Activated CD4-positive, alpha-beta T cell treated with anti-CD3 and anti-CD28 coated beads, Interleukin-2, amount 50 U/mL, for 16 hours (primary cell): Measurements from ENCODE around the gene CSPG4.
A peak's percentile ranks its signal among the peaks of the same experiment; 100 is the strongest.
"Not testable (repeated sequence)": the region's sequence is repeated elsewhere in the genome, so short reads cannot be mapped to it uniquely, and the experiment has no call there.

ENCODE experiments used
- DNase-seq: peaks from one replicate; pipeline ENCODE4 v3.0.0-alpha.2; 2020

Gene CSPG4

DNA sequence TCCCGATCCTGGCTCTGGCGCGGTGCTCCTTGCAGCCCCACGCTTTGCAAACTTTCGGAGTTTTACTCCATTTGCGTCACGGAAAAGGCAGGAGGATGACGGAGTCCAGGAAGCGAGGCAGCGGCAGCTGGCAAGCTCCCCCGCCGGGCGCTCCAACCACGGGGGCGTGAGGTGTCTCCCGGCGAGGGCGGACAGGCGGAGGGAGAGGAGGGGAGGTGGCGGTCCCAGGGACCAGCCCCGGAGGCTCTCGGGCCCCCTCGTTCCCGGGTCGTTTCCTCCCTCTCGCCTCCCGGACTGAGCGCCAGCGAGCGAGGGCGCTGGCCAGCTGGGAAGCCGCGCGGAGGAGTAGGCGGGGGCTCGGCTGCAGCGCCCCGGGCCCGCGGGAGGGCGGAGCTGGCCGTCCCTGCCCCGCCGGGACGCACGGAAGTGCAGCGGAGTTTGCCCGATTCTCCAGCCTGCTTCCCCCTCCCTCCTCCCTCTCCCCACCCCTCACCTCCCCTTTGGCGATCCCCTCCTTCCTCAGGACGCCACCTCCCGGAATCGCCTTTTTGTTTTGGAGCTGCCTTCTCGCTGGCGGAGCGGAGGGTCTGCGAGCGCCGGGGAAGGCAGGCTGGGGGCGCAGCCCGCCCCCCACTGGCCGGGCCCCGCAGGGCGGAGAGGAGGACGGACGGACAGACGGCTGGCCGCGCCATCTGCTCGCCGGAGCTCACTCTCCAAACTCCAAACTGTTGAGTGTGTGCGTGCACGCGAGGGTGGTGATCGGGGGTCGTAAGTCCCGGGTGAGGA lies 65.1 kb downstream of the CSPG4 start, which contains the start of gene SNX33:
SNX33 (plus strand) TSS at position 543 of the 786 bp plus-strand sequence. CDS start 1,191 bp downstream, outside the sequence.
- DNase-seq, result peak; percentile 46

DNA sequence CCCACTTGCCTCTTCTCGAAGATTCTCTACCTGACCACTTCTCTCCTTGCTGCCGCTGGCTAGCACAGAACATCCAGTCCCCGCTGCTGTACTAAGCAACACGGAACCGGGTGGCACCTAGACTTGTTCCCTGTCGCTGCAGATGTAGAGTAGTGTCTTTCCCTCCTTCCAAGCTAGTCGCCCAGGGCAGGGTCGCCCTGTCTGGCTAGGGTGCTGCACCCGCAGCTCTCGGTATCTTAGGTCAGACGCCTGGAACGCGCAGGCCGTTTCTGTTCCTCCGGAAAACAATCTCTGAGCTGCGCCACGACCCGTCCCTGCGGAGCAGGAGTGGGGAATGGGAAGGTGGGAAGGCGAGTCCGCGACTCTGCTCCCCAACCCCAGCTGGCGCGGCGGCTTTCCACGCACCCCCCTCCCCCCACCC lies 65.7 kb downstream of the CSPG4 start:
- DNase-seq, result no peak

DNA sequence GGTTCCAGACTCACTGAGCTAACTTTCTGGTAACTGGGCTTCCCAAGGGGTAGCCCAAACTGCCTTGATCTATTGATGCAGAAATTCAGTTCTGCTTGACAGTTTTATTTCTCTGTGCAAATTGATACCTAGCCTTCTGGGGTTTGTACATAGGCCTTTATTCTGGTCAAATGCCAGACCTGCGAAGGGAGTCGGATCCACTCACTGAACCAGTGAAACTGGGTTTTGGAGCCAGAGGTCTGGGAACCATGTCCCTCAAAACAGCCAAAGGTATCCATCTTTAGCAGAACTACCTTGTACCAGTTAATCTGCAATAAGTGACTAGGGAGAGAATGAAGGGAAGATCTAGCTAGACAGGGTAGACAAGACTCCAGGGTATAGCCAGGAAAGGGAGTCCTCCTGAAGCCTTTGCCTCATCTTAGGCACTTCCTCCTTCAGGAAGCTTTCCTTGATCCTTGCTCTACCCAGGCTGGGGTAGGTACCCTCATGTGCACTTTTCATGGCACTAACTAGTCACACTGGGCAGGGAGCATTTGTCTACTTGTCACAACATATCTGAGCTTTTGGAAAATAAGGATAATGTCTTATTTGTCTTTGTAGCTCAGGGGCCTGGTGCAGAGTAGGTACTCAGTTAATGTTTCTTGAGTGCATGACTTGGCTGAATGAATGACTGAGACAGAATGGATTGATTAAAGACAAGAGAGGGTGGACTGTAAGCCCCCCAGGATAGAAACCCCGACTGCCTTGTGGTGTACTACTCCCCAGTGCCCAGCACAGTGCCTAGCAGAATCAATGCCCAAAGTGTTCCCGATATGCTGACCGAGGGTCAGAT lies 66.3 kb downstream of the CSPG4 start:
- no peak for DNase-seq

DNA sequence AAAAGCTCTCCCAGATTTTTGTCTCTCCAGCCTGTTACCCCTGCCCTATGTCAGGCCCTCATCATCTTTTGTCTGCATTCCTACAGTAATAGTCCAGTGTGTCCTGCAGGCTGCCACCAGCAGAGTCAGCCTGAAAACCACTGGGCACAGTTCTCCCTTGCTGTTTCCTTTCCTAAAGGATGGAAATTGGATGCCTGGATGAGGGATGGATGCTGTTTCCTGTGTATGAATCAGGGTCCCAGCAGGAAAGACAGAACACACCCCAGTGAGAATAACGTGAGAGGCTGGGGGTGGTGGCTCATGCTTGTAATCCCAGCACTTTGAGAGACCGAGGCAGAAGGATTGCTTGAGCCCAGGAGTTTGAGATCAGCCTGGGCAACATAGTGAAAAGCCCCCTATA lies 68.3 kb downstream of the CSPG4 start:
- no peak for DNase-seq

DNA sequence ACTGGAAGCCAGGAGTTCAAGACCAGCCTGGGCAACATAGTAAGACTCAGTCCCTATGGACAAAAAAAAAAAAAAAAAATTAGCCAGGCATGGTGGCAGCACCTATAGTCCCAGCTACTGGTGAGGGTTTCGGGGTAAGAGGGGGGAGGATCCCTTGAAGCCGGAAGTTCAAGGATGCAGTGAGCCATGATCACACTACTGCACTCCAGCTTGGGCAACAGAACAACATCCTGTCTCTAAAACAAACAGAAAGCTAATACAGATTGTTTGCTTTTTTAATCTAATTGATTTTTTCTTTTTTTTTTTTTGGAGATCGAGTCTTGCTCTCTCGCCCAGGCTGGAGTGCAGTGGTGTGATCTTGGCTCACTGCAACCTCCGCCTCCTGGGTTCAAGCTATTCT lies 71.0 kb downstream of the CSPG4 start:
- no peak for DNase-seq

DNA sequence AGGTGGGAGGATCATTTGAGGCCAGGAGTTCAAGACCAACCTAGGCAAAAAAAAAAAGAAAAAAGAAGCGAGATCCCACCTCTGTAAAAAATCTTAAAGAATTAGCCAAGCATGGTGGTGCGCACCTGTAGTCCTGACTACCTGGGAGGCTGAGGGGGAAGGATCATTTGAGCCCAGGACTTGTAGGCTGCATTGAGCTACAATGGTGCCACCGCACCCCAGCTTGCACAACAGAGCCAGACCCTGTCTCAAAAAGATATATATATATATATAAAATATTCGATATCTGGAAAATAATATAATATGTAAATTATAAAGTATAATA lies 71.5 kb downstream of the CSPG4 start:
- no peak for DNase-seq

DNA sequence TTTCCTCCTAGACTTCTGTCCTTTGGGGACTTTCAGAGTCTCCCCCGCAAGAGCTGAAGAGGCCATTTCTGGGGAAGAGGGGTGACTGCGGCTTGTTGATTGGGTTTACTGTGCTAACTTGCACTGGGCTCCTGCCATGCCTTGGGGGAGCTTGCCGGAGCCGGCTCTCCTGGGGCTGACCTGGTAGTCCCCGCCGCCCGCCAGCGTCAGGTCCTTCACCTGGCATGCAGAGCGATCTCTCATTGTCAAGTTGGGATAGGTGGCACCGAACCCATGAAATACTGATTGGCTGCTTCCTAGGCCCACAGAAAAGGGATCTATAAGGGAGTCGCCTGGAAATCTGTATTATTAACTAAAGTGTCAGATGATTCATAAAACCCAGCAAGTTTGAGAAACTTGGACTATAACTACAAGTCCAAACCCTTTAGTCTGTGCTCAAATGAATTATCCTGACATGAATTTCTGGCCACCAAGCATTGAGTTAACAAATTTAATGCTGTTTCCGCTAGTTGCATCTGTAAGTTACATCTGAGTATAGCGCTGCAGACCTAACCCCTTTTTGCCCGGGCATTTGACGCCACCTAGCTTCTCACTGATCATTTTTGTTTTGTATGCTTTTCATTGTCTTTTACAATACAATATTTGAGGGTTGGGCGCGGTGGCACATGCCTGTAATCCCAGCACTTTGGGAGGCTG lies 72.0 kb downstream of the CSPG4 start:
- DNase-seq, result peak; percentile 70

DNA sequence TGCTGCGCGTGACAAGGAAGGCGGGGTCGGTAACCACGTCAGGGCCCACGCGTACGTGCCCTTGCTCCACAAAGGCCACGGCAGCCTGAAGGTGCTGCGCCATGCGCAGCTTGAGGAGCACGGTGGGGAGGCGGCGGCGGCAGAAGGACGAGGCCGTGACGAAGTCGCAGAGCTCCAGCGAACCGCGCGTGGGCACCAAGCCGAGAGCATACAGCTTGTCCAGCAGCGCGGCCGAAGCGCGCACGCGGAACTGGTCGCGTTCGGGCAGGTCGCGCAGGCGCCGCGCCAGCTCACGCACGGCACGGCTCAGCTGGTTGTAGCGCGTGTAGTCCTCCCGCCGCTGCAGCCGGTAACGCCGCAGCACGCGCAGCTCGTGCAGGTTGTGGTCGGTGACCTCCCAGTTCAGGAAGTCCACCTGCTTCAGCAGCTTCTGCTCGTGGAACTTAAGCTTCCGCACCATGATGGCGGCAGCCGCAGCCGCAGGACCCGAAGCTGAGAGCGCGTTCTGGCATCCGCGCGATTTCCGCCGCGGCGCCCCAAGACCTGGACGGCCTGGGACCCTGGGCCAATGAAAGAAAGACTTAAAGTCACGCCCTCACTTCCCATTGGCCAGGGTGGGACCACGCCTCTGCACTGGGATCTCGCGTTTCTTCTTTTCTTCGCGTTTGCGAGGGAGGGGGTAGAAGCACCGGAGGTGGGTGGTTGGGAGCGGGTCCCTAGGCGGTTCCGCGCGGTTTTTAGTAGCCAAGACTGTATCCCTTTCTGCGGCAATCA lies 72.8 kb downstream of the CSPG4 start, which contains the start of gene IMP3:
IMP3 (minus strand) TSS at position 516 of the 774 bp plus-strand sequence; CDS start at position 460, 56 bp downstream.
- DNase-seq, result peak; percentile 98

DNA sequence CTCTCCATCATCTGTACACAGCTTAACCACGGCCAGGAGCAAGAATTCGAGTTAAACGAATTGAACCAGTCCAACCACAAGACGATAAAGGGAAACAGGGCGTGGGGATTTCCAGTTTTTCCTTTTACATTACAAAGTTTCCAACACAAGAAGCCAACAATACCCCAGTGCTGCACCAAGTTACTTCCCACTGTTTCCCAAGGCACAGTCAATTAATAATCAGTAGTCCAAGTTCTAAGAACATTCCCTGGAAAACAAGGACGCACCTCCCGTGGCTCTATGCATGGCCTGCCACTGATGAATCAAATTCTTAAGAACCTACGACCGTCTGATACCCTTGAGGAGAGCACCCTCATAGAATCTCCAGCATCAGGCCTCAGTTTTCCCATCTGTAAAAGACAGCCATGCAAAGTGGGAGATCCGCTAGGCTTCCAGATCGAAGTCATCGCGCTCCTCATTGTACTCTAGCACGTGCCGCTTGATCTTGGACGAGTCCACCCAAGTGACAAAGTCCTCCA lies 73.4 kb downstream of the CSPG4 start:
- DNase-seq, result no peak

DNA sequence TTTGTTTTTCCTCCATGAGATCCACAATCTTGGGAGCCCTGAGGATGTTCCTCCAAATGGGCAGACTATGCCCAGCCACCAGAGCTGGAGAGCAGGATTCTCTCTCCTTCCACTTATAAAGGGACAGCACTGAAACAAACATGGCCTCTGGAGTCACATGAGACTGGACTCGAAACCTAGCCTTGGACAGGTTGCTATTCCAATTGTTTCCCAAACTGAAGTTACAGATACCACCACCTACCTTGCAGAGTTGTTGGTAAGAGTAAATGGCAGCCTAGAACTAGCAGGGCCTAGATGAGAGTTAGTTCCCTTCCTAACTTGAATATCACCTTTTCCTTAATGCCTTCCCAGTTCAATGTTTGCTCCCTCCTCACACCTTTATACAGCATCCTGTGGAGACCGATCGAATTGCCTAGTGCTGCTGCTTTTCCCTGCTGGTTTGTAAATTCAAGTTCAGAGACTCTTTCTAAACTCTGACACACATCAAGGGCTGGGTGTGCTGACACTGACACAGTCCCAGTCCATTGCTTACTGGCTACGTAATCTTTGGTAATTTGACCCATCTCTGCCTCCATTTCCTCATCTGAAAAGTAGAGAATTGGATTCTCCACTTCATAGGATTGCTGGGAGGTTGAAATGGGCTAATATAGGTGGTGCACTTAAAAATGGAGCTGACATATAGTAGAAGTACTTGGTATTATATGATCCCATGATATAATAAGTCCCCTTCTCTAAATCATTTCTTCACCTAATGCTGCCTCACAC lies 75.2 kb downstream of the CSPG4 start:
- no peak for DNase-seq

DNA sequence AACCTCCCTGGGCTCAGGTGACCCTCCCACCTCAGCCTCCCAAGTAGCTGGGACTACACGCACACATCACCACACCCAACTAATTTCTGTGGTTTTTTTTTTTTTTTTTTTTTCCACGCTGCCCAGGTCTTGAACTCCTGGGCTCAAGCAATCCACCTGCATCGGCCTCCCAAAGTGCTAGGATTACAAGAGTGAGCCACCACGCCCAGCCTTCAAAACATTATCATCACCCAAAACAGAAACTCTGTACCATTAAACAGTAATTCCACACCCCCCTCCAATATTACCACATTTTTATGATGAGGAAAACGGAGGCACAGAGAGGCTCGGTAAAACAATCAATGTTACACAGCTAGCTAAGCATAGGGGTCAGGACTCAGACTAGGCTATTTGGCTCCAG lies 76.6 kb downstream of the CSPG4 start:
- no peak for DNase-seq

DNA sequence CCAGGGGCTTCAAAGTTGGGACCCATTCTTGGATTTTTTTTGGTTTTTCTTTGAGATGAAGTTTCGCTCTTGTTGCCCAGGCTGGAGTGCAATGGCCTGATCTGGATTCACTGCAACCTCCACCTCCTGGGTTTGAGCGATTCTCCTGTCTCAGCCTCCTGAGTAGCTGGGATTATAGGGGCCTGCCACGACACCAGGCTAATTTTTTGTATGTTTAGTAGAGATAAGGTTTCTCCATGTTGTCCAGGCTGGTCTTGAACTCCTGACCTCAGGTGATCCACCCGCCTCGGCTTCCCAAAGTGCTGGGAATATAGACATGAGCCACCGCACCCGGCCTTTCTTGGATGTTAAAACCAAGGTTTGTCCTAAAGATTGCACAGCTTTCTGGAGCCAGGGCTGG lies 78.7 kb downstream of the CSPG4 start:
- not testable (repeated sequence) for DNase-seq

DNA sequence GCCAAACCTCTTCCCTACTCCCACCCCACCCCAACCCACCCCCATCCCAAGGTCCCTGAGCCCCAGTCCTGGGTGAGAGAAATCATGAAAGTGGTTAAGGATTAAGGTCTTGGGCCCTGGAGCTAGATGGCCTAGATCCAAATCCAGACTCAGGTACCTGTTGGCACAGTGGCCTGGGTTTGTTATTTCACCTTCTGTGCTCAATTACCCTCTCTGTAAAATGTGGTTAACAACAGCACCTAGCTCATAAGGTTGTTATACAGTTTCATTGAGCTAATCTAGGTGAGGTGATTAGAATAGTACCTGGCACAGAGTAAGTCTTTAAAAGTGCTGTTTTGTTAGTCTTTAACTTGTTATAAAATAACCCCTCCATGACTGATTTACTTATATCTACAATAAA lies 80.7 kb downstream of the CSPG4 start:
- DNase-seq, result no peak

DNA sequence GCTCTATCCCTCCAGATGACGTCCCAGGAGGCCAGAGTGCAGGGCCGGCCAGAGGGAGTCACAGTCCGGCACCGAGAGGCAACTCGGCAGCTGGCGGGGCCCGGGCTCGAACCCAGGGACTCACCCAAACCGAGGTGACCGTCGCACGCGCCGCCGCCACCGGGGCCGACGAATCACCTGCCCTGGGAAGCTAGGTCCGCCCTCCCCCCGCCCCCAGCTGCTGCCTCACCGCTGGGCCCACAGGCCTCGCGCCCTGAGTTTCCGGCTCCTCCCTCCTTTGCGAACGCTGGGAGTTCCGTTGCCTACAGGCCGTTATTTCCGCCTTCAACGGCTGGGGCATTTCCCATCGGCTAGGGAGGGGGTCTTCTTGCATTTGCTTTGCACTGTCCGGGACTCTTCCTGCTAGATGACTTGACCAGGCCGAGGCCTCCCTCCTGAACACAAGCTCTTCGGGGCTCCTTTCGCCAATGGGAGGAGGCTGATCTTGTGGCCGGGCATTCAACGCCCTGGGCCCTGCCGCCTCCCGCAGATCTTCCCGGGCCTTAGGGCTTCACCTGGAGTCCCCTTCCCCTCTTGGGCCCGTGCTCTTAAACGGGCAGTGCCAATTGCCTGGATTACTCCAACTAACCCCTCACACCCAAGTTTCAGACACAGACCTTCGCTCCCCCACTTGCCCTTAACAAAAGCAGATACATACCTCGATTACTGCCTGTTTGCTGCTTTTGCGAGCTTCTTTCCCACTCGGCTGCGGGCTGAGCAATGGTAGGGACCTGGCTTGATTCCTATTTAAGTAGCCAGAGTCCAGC lies 86.9 kb downstream of the CSPG4 start, which contains the start of gene SNUPN:
SNUPN (minus strand) TSS at position 184 of the 806 bp plus-strand sequence. CDS start 4,674 bp downstream, outside the sequence.
- peak; percentile 96 for DNase-seq
